GM18873 (cell line): ENCODE data around the gene TMEM191C.
"Not testable (repeated sequence)": the region's sequence is repeated elsewhere in the genome, so short reads cannot be mapped to it uniquely, and the experiment has no call there.

Experiments
- ATAC-seq: cut with Tn5 transposase; IDR thresholded peaks from one replicate; pipeline ENCODE4 v1.9.1; 2021; ENCODE audit warnings: mild to moderate bottlenecking, moderate library complexity, moderate number of reproducible peaks; ENCODE audit not compliant: unreplicated experiment, low FRiP score

TMEM191C gene

DNA sequence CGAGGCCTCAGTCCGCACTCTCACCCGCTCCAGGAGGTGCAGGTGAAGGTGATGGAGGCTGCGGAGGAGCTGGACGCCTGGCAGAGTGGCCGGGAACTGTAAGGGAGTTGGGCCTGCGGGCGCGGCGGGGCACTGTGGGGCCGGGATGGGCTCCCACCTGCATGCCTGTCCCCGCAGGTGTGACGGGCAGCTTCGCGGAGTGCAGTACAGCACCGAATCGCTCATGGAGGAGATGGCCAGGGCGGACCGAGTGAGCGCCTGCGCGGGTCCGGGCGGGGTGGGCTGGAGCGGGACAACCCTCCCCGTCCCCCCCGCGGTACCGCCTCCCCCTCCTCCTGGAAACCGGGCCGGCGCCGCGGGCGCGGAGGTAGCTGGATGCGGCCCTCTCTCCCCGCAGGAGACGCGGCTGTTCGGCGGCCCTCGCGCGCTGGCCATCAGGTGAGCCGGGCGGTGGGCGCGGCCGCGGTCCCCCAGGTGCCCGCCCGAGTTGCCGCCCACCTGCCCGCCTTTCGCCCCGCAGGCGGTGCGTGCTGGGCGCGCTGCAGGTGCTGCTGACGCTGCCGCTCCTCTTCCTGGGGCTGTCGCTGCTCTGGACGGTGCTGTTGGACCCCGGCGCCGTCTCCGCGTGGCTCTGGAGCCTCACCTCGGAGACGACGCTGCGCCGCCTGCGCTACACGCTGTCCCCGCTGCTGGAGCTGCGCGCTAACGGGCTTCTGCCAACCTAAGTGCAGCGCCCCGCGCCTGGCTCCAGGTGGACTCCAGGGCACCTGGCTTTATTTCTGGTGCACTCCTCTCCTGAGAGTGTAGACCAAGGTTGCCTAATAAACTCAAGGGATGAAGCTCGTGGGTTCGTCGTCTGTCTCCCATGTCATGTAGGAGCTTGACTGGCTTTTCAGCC, 2.2 kb downstream of the TMEM191C start:
- not testable (repeated sequence) for ATAC-seq

- ATAC-seq = not testable (repeated sequence)
Measured at GRCh38 chr22:21472984-21473383, 5.8 kb downstream of the TMEM191C start.

- not testable (repeated sequence) for ATAC-seq
Measured at GRCh38 chr22:21473664-21474063, 6.5 kb downstream of the TMEM191C start.

DNA sequence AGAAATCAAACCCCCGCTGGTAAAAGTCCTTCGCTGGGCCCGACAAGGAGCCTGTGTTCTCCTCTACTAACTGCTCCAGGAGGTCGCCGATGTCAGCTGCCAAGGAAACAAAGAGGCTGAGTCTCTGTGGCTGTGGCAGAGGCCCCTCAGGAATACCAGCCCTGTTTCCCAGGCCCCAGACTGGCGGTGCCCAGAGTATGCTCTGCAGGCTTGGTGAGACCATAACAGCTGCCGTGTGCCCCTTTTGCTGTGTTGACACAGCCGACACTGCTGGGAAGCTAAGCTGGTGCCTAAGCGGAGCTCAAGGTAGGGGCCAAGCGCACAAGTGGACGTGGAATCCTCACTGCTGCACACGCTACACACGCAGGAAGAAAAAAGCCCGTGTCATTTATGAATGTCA, 16.9 kb downstream of the TMEM191C start:
- ATAC-seq = not testable (repeated sequence)

- not testable (repeated sequence) for ATAC-seq
Measured at GRCh38 chr22:21487723-21488122, 20.5 kb downstream of the TMEM191C start.

- ATAC-seq = not testable (repeated sequence)
Measured at GRCh38 chr22:21489149-21489680, 22.0 kb downstream of the TMEM191C start.

DNA sequence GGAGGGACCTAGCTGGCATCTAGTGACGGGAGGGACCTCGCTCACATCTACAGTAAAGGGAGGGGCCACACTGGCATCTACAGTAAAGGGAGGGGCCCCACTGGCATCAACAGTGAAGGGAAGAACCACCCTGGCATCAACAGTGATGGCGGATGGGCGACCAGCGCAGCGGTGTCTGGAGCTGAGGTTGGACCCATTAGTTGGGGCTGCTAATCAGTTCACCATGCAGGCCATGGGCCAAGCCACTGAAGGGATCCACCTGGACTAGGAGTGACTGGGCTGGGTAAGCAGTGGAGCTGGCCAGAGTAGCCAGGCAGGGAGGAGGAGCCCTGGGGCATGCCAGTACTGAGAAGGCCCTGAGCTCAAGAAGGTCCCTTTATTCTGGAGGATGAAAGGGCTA, 23.4 kb downstream of the TMEM191C start:
- ATAC-seq = not testable (repeated sequence)

- not testable (repeated sequence) for ATAC-seq
Measured at GRCh38 chr22:21492271-21492670, 25.1 kb downstream of the TMEM191C start.

GRCh38 chr22:21493789-21494782, 26.9 kb downstream of the TMEM191C start:
- ATAC-seq = not testable (repeated sequence)

- not testable (repeated sequence) for ATAC-seq
Measured at GRCh38 chr22:21497984-21498383, 30.8 kb downstream of the TMEM191C start.

- ATAC-seq = not testable (repeated sequence)
Measured at GRCh38 chr22:21498489-21498888, 31.3 kb downstream of the TMEM191C start.

DNA sequence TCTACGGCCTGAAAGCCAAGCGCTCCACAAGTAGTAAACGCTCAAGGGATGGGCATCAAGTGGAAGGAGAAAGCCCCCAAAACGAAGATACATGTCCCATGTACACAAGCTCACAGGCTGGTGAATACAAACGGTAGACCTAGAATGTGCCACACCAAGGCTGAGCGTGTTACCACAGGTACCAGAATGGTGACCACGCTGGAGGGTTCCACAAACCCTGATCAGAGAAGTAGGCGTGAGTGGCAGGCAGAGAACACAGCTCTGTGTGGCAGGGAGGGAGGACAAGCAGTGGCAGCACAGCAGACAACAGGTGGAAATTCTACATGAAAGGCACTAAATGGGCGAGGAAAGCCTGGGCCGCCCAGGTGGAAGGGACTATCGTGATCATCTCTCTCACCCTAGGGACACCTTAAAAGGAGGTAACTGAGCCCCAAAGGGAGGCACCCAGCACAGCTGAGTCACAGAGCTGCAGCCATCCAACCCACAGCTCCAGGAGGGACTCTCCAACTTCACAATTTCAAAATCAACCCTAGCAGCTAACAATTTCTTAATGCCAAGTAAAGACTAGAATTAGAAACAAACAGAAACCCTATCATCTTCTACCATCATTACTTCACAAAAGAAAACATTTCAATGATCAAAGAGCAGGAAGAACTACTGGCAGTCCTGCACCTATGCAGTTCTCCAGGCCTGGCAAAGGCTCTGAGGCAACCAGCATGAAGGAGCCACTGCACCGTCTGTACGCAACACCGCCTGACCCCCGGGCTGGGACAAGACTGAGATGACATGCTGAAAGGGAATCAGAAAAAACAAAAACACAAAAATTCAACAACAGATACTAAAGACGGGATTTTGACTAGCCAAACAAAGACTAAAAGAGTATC, 32.7 kb downstream of the TMEM191C start:
- ATAC-seq = not testable (repeated sequence)

DNA sequence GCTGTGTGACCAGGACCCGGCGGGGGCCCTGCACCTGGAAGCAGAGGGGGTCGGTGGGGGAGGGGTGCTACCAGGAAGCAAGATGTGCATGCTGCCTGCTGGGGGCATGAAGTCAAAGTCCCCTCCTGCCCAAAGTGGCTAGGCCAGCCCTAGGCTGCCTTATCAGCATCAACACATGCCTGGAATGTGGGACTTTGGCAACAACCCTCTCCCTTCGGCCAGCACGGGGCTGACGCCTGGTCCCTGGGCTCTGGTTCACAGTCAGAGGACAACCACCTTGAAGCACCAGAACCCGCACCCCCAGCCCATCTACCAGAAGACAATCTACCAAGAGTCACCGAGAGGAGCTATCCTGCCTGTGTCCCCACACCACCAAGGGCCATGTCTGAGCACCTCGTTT, 43.2 kb downstream of the TMEM191C start:
- ATAC-seq = not testable (repeated sequence)

DNA sequence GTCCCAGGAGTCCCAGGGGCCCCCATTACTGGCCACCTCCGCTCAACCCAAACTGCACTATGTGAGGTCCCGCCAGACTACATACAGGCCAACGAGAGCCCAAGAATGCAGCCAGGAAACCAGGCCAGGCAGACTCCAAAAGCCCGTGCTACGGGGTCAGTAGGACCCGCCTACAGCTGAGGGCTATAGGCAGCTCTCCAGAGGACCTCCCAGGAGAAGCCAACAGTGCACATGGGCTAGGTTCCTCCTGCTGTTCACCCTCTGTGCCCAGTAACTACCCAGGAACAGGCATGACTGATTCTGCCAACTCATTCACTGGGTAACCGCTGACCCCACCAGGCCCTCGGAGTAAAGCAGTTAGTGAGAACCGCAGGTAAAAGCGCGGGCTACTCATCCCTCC, 44.8 kb downstream of the TMEM191C start:
- not testable (repeated sequence) for ATAC-seq

- not testable (repeated sequence) for ATAC-seq
Measured at GRCh38 chr22:21514117-21514516, 46.9 kb downstream of the TMEM191C start.

GRCh38 chr22:21515234-21515633, 48.0 kb downstream of the TMEM191C start:
- ATAC-seq = not testable (repeated sequence)

GRCh38 chr22:21516522-21516921, 49.3 kb downstream of the TMEM191C start:
- not testable (repeated sequence) for ATAC-seq

- ATAC-seq = not testable (repeated sequence)
Measured at GRCh38 chr22:21516970-21517764, 50.0 kb downstream of the TMEM191C start.
